ENCODE measurements around the gene CAPZB.

Gene CAPZB

GRCh38 chr1:19342894-19343616 is 142.3 kb downstream of the CAPZB start:
- no peak for DNase-seq

GRCh38 chr1:19342062-19342750 is 143.1 kb downstream of the CAPZB start:
- no peak for DNase-seq

DNA sequence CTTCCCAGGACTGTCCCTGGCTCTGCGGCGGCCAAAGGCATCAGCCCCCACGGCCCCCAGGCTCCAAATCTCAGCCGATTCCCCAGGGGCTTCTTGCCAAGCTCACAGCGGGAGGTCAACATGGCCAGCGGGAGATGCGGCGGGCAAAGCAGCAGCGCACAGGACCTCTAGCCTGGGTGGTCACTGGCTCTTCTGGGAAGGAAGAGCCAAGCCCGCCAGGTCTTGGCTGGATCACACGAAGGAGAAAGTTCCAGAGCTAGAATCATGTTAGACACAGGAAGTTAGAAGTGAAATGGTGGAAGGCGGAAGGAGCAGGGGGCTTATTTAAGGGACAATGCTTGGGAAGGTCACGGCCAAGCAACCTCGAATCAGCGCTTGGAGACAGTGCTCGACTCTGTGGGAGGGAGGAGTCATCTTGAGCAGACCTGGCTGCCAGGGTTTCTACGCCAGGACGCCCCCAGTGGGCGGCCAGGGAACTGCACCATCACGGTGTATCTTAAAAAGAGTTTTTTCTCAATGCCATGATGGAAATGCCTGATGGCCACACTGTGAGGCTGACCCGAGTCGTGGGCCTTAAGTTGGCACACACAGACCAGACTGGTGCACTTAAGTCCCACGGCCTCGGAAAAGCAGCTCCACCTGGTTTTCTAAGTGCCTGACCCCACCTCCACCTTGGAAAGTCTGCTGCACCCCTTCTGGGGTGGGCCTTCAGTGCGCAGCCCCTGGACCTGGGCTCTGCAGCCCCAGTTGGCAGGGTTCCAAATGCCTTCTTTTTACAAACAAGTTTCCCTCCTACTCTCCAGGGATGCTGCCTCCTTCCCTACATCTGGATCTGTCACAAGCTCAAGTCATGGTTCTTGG is 143.9 kb downstream of the CAPZB start:
- DNase-seq = no peak

GRCh38 chr1:19340387-19340937 is 144.9 kb downstream of the CAPZB start:
- DNase-seq = no peak

DNA sequence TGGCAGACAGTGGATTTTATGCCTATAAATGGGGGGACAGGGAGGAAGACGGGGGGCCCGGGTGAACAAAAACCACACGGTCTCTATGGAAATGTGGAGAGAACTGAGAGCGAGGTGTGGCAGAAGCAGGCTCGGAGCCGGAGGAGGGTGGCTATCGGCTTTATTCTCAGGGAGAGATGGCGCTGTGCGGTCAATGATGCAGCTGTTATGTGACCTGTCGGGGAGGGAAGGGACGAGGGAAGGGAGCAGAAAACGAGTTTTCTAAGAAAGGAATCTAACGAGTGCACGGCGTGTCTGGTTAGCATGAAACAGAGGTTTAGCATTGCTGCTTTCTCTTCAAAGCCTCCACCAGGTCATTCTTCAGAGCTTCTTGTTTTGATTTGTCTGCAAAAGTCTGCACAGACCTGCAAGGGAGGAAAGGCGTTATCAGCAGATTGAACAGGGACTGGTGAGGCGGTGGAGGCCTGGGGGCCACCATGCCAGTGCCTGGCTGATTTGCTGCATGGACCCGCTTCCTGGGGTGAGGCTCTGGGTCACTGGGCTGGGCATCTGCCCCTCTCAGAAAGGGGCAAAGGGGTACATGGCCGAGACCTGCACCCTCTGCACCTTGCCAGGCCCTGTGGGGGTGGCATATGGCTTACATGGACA is 146.0 kb downstream of the CAPZB start:
- DNase-seq = no peak

- no peak for DNase-seq
Observed at GRCh38 chr1:19338323-19338762, 147.0 kb downstream of the CAPZB start.

DNA sequence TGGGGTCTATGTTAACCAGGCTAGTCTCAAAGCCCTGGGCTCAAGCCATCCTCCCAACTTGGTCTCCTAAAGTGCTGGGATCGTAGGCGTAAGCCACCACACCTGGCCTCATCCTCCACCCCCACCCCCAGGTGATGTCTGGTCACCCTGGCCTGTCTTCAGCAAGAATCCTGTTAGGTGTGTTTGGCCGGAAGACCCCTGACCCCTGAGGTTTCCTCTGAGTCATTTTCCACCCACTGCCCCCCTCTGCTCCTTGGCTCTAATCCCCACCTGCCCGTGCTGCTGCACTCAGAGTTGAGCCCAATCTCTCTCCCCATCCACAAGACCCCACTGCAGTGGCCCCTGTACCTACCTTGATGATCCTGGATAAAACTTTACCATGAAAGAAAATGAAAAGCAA is 148.1 kb downstream of the CAPZB start:
- DNase-seq = no peak

DNA sequence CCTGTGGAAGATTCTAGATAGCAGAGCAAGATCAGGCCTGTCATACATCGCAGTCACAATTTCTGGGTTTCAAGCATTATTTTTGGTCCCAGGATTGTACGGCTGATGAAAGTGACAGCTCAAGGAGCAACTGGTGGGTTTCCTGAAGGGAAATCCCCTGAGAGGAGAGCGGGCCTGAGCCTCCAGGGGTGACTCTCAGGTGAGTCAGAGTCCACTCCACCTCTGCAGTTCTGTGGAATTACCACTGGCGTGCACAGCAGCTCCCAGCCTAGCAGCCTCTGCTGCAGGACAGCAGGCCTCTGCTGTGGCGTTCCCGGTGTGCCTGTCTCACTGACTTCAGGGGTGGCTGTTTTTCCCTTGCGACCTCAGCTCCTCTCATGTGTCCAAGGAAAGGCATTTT is 148.8 kb downstream of the CAPZB start:
- DNase-seq = no peak

DNA sequence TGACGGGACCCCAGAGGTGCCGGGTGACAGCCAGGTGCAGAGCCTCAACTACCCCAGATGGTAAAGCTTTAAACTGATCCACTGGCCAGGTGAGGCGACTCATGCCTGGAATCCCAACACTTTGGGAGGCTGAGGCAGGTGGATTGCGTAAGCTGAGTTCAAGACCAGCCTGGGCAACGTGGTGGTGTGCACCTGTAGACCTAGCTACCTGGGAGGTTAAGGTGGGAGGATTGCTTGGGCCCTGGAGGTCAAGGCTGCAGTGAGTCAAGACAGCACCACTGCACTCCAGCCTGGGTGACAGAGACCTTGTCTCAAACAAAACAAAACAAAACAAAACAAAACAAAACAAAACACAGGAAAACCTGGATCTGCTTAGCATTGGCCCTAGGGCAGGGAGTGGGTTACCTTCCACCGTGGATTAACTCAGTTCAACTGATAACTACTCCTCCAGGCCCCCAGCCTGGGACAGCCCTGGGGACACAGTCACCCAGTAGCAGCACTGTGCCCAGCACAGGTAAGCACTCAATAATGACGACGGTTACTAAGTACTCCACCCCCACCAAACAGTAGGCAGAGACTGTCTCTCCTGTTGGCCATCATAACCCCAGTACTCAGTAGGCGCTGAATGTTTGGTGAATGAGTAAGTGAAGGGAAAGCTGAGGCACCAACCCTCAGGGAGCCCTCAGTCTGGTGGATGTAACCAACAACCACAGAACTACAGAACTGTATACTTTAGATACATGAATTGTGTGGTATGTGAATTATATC is 151.6 kb downstream of the CAPZB start:
- DNase-seq = no peak

GRCh38 chr1:19332832-19333231 is 152.5 kb downstream of the CAPZB start:
- no peak for DNase-seq

- no peak for DNase-seq
Observed at GRCh38 chr1:19331262-19331878, 154.0 kb downstream of the CAPZB start.

DNA sequence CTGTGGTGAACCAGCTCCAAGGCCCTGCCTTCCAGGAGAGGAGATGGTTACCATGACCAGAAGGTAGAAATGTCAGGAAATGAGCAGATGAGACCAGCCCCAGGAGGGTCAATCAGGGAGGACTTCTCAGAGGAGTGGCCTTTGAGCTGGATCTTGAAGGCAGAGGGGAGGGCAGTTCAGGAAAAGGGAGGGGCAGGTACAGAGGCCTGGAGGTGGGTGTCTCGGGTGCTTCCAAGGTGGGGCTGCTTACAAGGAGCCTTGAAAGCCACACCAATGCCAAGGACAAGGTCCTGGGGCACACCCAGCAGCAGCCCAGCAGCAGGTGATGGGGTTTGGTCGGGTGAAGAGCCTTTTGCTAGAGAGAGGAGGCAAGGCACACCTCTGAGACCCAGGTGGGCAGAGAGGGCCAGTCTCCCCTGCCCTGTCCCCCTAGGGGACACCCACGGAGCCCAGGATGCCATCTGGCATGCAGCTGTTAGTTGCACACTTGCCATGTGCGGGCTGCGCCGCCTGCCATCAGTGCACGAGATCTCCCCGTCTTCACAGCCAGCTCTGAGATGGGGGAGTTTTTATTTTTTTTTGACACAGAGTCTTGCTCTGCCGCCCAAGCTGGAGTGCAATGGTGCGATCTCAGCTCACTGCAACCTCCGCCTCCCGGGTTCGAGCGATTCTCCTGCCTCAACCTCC is 154.7 kb downstream of the CAPZB start:
- no peak for DNase-seq

GRCh38 chr1:19329611-19330010 is 155.7 kb downstream of the CAPZB start:
- DNase-seq = no peak

DNA sequence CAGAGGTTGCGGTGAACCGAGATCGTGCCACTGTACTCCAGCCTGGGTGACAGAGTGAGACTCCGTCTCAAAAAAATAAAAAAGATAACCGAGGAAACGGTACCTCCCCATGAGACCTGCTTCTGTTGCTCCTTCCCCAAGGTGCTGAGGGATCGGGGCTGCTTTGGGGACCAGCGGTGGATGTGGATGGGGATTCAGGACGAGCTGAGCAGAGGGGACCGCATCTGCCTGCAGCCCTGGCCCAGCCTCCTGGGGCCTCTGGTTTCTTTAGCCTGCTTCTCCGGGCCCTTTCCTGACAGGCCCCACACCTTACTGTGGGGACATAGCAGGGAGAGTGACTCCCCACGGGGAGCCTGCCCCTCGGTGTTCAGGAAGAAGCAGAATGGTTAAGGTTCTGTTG is 156.2 kb downstream of the CAPZB start:
- no peak for DNase-seq

DNA sequence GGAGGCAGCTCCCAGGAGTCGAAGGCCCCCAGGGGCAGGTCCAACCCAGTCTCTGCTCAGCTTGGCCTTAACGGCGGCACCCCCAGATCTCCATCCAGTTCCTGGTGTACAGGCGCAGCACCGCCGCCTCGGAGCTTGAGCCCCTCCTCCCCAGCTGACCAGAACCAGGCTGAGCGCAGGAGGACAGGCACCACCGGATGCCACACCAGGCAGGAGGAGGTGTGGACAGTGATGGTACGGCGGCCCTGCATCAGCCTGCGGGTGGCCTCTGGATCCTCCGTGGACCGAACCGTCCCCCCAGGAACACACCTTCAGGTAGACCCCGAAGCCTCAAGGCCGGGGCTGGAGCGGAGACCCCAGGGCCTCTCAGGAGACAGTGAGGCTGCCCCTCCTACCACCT is 156.9 kb downstream of the CAPZB start:
- no peak for DNase-seq

- DNase-seq = no peak
Observed at GRCh38 chr1:19327736-19328135, 157.6 kb downstream of the CAPZB start.

DNA sequence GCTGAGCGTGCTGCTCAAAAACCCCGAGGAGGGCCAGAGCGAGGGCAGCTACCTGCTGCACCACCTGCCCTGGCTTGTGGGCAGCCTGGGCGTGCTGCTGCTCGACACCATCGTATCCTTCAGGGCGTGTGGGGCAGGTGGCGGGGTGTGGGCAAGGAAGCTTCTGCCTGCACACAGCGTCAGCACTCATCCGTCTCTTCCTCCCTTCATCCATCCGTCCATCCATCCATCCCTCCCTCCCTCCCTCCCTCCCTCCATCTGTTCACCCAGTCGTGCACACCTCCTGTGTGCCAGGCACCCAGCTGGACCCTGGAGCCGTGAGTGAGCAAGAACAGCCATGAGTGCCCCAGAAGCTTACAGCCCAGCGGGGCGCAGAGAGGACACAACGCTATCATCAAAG is 158.0 kb downstream of the CAPZB start:
- no peak for DNase-seq

DNA sequence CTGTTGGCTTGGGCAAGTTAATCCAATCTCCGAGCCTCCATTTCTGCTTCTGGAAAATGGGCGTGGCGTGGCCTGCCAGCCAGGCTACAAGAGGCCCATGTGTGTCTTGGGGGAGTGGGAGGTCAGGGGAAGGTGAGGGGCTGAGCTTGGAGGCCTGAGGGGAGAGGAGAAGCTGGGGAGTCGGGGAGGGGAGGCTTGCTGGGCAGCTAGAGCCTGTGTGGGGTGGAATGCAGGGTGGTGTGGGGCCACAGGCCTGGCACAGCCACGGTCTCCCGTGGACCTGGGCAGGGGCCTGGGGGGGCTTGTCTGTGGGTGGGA is 158.6 kb downstream of the CAPZB start:
- no peak for DNase-seq

GRCh38 chr1:19325958-19326747 is 159.2 kb downstream of the CAPZB start:
- DNase-seq = no peak

GRCh38 chr1:19325368-19325957 is 159.9 kb downstream of the CAPZB start:
- no peak for DNase-seq
